Breast epithelium (tissue), 3 donors: ENCODE measurements around the gene AIG1.

ENCODE experiments used
- POLR2A ChIP-seq: fragments of 450-650 bp; IDR thresholded peaks from one replicate; pipeline ENCODE4 v1.6.1; 2016; ENCODE audit warnings: antibody characterized with exemption, mild to moderate bottlenecking, moderate library complexity
- TF ChIP-seq, protein P1 (sequence below), 3 donors: fragments of 450-650 bp; IDR thresholded peaks; one replicate each; pipeline ENCODE4 v1.5.1; 2016 to 2017; ENCODE audit warnings: antibody characterized with exemption in 3 of 3, mild to moderate bottlenecking in 3 of 3, moderate library complexity in 3 of 3

DNA sequence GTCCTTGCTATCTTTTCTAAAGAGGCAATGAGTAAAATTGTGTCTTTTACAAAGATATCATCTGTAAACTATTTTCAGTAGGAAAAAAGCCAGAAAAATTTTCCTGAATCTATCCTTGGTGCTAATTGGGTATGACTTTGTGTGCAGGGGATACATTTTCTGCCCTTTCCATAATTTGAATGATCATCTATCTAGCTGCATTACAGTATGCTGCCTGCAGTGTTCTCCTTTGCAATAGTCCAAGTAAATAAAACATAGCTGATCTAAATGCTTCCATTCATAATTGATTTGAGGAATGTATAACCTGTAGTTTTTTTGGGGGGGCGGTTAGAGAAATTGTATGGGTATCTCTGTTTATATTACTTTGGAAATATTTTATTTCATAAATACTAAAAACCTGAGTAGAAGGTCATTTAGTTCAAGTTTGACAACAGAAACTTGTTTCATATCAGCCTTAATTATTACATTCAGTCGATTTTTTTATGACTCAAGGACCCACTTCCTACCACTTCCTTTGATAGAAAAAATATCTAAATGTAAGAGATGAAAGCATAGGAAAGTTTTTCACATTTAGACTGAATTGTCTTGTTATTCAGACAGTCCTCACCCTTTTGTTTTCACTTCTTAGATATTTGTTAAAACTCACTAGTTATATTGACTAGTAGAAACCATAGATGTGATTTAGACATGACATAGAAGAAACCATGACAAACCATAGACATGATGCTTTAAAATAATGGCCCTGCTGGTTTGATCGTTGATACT is 75.3 kb downstream of the AIG1 start:
- TF ChIP-seq POLR2A: no peak
- TF ChIP-seq, protein P1, sequence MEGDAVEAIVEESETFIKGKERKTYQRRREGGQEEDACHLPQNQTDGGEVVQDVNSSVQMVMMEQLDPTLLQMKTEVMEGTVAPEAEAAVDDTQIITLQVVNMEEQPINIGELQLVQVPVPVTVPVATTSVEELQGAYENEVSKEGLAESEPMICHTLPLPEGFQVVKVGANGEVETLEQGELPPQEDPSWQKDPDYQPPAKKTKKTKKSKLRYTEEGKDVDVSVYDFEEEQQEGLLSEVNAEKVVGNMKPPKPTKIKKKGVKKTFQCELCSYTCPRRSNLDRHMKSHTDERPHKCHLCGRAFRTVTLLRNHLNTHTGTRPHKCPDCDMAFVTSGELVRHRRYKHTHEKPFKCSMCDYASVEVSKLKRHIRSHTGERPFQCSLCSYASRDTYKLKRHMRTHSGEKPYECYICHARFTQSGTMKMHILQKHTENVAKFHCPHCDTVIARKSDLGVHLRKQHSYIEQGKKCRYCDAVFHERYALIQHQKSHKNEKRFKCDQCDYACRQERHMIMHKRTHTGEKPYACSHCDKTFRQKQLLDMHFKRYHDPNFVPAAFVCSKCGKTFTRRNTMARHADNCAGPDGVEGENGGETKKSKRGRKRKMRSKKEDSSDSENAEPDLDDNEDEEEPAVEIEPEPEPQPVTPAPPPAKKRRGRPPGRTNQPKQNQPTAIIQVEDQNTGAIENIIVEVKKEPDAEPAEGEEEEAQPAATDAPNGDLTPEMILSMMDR (IDR thresholded peaks at IDR 0.05): no peak
